Endothelial cell of umbilical vein (primary cell): ENCODE measurements around the gene FIZ1. TPM values are rescaled to one million over a fixed set of nuclear protein-coding genes. Genes with fewer than 3 reads are reported as not detected.
A peak's percentile ranks its signal among the peaks of the same experiment; 100 is the strongest.

Experiments used
- BruUV-seq: library from RNA; stranded (reverse); fragments of 400-500 nt; replicated peaks from 2 replicates; lab custom pipeline; 2021; lab: Mats Ljungman, UMichigan
- CTCF ChIA-PET: fragments of 300-600, 350-600 bp; sonication (Branson Sonifier 250); formaldehyde crosslinking; loops from one replicate; lab custom pipeline; 2021; ENCODE audit warnings: antibody characterized with exemption, inconsistent platforms; lab: Charles Lee
- POLR2A ChIA-PET: fragments of 300-600, 350-600 bp; sonication (Branson Sonifier 250); formaldehyde crosslinking; loops from one replicate; lab custom pipeline; 2021; ENCODE audit warnings: antibody characterized with exemption, inconsistent platforms; lab: Charles Lee
- DNase-seq: peaks from one replicate; pipeline ENCODE4 v3.0.0-alpha.2; 2011; ENCODE audit warnings: low read depth, low spot score
- FAIRE-seq: peaks from 2 replicates; lab custom pipeline; 2011; peaks lifted over from hg19 to GRCh38; lab: Jason Lieb, UNC
- H2AFZ ChIP-seq: 2 replicates; pipeline ENCODE4 v1.6.0; 2012; ENCODE audit warnings: low read depth, low read length, control low read depth, inconsistent platforms
- H3K27ac ChIP-seq: 2 replicates; pipeline ENCODE4 v1.5.1; 2011; ENCODE audit warnings: low read depth, mild to moderate bottlenecking, control low read depth, low read length, moderate library complexity; ENCODE audit not compliant: insufficient read depth
- H3K27me3 ChIP-seq, 2 experiments: 2 replicates each; pipeline versions ENCODE4 v1.6.0 to v1.6.1; 2011; ENCODE audit warnings: low read length in 2 of 2, mixed read lengths in 1 of 2; ENCODE audit not compliant: control insufficient read depth in 2 of 2, insufficient read depth in 2 of 2
- H3K36me3 ChIP-seq, 2 experiments: 2 replicates in 1 of 2; 3 replicates in 1 of 2; pipeline ENCODE4 v1.5.1; 2011; ENCODE audit warnings: low read length in 2 of 2, mild to moderate bottlenecking in 1 of 2, moderate library complexity in 1 of 2; ENCODE audit not compliant: control insufficient read depth in 2 of 2, insufficient read depth in 2 of 2; ENCODE audit errors: extremely low read depth in 1 of 2
- H3K4me1 ChIP-seq: 3 replicates; pipeline ENCODE4 v1.5.1; 2011; ENCODE audit warnings: mild to moderate bottlenecking, low read length; ENCODE audit not compliant: control insufficient read depth, insufficient read depth; ENCODE audit errors: extremely low read depth
- H3K4me2 ChIP-seq: 2 replicates; pipeline ENCODE4 v1.6.1; 2011; ENCODE audit warnings: low read length, control low read depth, mixed read lengths; ENCODE audit not compliant: insufficient read depth
- H3K4me3 ChIP-seq, 3 experiments: fragments of 200-600 bp in 1 of 3; sonication (generic), shearing (Covaris generic) in 1 of 3; replicated peaks in 1 of 3; 2 replicates each; pipeline ENCODE4 v1.5.1; 2011 to 2016; ENCODE audit warnings: control low read depth in 3 of 3, low read length in 3 of 3, mild to moderate bottlenecking in 2 of 3, inconsistent platforms in 1 of 3, low read depth in 1 of 3, moderate library complexity in 1 of 3; ENCODE audit not compliant: insufficient read depth in 1 of 3
- H3K79me2 ChIP-seq: 2 replicates; pipeline ENCODE4 v1.6.0; 2012; ENCODE audit warnings: low read length, inconsistent platforms; ENCODE audit not compliant: control insufficient read depth, insufficient read depth
- H3K9ac ChIP-seq: replicated peaks from 2 replicates; pipeline ENCODE3; 2011; ENCODE audit warnings: low read length, control low read depth; ENCODE audit not compliant: insufficient read depth; ENCODE audit errors: extremely low read depth
- H3K9me1 ChIP-seq: replicated peaks from 3 replicates; pipeline ENCODE4 v1.6.0; 2011; ENCODE audit warnings: mild to moderate bottlenecking, low read length; ENCODE audit not compliant: control insufficient read depth, insufficient read depth; ENCODE audit errors: extremely low read depth
- H3K9me3 ChIP-seq: replicated peaks from 2 replicates; pipeline ENCODE4 v1.5.1; 2012; ENCODE audit warnings: low read length, inconsistent platforms; ENCODE audit not compliant: control insufficient read depth, insufficient read depth
- H4K20me1 ChIP-seq: replicated peaks from 2 replicates; pipeline ENCODE3; 2011; ENCODE audit warnings: mild to moderate bottlenecking, low read length; ENCODE audit not compliant: control insufficient read depth, insufficient read depth; ENCODE audit errors: extremely low read depth
- EZH2 ChIP-seq: IDR thresholded peaks from 2 replicates; pipeline ENCODE4 v1.6.1; 2012; ENCODE audit warnings: borderline replicate concordance, low read depth, mild to moderate bottlenecking, moderate library complexity, low read length, inconsistent platforms; ENCODE audit not compliant: severe bottlenecking
- GATA2 ChIP-seq: IDR thresholded peaks from 2 replicates; pipeline ENCODE4 v1.7.0; 2011; ENCODE audit warnings: low read depth, mild to moderate bottlenecking, moderate library complexity, mixed read lengths, low read length; ENCODE audit not compliant: insufficient read length, insufficient read depth
- JUN ChIP-seq: IDR thresholded peaks from 2 replicates; pipeline ENCODE4 v1.6.1; 2011; ENCODE audit warnings: borderline replicate concordance, low read depth; ENCODE audit not compliant: insufficient read length, insufficient read depth
- MYC ChIP-seq: IDR thresholded peaks from one replicate; pipeline ENCODE4 v1.6.1; 2011; ENCODE audit warnings: mild to moderate bottlenecking, low read depth, low read length
- POLR2A ChIP-seq: IDR thresholded peaks from 2 replicates; pipeline ENCODE4 v1.6.1; 2012; ENCODE audit warnings: low read depth, mild to moderate bottlenecking, control low read depth, low read length
- POLR2AphosphoS5 ChIP-seq: IDR thresholded peaks from 2 replicates; pipeline ENCODE4 v1.6.1; 2012; ENCODE audit warnings: low read depth, mild to moderate bottlenecking, control low read depth, low read length, moderate library complexity; ENCODE audit not compliant: insufficient read depth
- dilution Hi-C: fragments of 300-500 bp; cut with MboI; formaldehyde crosslinking; loops from one replicate; pipeline ENCODE4 v1.15.0; 2019; ENCODE audit warnings: low sequenced_read_pairs; ENCODE audit not compliant: extremely low pct_ligation_motif_present
- intact Hi-C: fragments of 100-400 bp; cut with micrococcal nuclease; formaldehyde crosslinking; loops from one replicate; pipeline ENCODE4 v1.10.0; 2022
- polyA plus RNA-seq, 4 experiments: library from polyadenylated mRNA; depleted of rRNA in 3 of 4; stranded (reverse) in 3 of 4; unstranded in 1 of 4; fragments of >200 nt; gene quantifications; 2 replicates each; pipeline versions ENCODE4 v1.2.1 to v1.2.3, GENCODE V29; 2011 to 2012; ENCODE audit warnings: missing spikeins in 1 of 4
- total RNA-seq: library from RNA; stranded (reverse); gene quantifications from 2 replicates; pipeline ENCODE4 v1.2.3, GENCODE V29; 2021
- TF ChIP-seq, protein P1 (sequence below), 2 donors: IDR thresholded peaks; 1 replicate in 1 of 2; 2 replicates in 1 of 2; pipeline ENCODE4 v1.5.1; 2011; ENCODE audit warnings: low read length in 2 of 2, mild to moderate bottlenecking in 2 of 2, moderate library complexity in 2 of 2, control low read depth in 1 of 2, inconsistent platforms in 1 of 2, low read depth in 1 of 2; ENCODE audit not compliant: insufficient read depth in 1 of 2; ENCODE audit errors: extremely low read depth in 1 of 2
- TF ChIP-seq, protein P2 (sequence below): IDR thresholded peaks from 2 replicates; pipeline ENCODE4 v1.6.1; 2011; ENCODE audit not compliant: insufficient read depth, insufficient read length

FIZ1 gene
- total and polyA plus RNA-seq, 2 donors (not counting 3 experiments of a cell fraction or from before 2014, with no cell fraction given) = 6.6 to 15.6 TPM

DNA sequence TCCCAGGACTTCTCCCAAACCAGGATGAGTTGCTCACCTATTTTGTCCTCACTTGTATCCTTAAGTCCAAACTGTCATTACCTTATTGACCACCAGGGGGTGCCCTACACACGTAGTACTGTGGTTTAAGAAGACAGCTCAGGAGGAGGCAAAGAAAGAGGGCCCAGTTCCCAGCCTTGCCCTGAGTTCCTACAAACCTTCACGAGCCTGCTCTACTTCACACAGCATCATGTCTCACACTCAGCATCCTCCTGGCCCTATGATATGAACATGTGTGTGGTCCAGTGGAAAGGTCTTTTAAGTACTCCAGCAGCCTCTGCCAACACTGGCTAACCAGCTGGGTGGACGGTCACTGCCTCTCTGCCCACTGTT lies 33.1 kb upstream of the FIZ1 start:
- no peaks in the 10 kb centered on the region for H3K27me3 ChIP-seq
- intact Hi-C loops (loop anchor here (1.0 to 5.0 kb wide), 4 partner anchors 21 to 490 kb away; no protein-coding TSS in a partner anchor), dilution Hi-C loops (no loop called here)
- no peak overlapping the region for H3K4me3 ChIP-seq
- H3K4me2 ChIP-seq = no peak overlapping the region
- H3K9me3 ChIP-seq = no peaks in the 10 kb centered on the region
- H2AFZ ChIP-seq = peak overlapping the region; percentile 41
- TF ChIP-seq MYC (no peak), POLR2A (no peak), POLR2AphosphoS5 (no peak), EZH2 (no peak)
- TF ChIP-seq, protein P1, sequence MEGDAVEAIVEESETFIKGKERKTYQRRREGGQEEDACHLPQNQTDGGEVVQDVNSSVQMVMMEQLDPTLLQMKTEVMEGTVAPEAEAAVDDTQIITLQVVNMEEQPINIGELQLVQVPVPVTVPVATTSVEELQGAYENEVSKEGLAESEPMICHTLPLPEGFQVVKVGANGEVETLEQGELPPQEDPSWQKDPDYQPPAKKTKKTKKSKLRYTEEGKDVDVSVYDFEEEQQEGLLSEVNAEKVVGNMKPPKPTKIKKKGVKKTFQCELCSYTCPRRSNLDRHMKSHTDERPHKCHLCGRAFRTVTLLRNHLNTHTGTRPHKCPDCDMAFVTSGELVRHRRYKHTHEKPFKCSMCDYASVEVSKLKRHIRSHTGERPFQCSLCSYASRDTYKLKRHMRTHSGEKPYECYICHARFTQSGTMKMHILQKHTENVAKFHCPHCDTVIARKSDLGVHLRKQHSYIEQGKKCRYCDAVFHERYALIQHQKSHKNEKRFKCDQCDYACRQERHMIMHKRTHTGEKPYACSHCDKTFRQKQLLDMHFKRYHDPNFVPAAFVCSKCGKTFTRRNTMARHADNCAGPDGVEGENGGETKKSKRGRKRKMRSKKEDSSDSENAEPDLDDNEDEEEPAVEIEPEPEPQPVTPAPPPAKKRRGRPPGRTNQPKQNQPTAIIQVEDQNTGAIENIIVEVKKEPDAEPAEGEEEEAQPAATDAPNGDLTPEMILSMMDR (IDR thresholded peaks at IDR 0.05; ENCODE audit: extremely low read depth in 1 of 2, insufficient read depth in 1 of 2, low read depth in 1 of 2, low read length in 2 of 2) = peak; percentile 67 to 75
- CTCF ChIA-PET = interaction anchor here (0.6 to 3.3 kb wide), 48 partner anchors 8 to 719 kb away, joined by 3 to 86 read pairs (median 6); partner anchors contain the start of genes CCDC106, FIZ1, ISOC2 and NAT14
- peaks cover 21% of the 10 kb centered on the region for H3K79me2 ChIP-seq
- H3K9ac ChIP-seq = no peak overlapping the region
- no peaks in the 10 kb centered on the region for H4K20me1 ChIP-seq
- no peaks in the 10 kb centered on the region for H3K36me3 ChIP-seq
- POLR2A ChIA-PET = interaction anchor here (0.6 to 1.8 kb wide), 2 partner anchors 10 to 11 kb away, joined by 3 to 4 read pairs; partner anchors contain the start of gene ZNF581
- H3K9me1 ChIP-seq = no peaks in the 10 kb centered on the region
- no TSS peak for BruUV-seq
- H3K4me1 ChIP-seq = peaks cover 12% of the 10 kb centered on the region
- H3K27ac ChIP-seq = no peak overlapping the region
- DNase-seq = peak; percentile 91
- FAIRE-seq = peak; percentile 97

DNA sequence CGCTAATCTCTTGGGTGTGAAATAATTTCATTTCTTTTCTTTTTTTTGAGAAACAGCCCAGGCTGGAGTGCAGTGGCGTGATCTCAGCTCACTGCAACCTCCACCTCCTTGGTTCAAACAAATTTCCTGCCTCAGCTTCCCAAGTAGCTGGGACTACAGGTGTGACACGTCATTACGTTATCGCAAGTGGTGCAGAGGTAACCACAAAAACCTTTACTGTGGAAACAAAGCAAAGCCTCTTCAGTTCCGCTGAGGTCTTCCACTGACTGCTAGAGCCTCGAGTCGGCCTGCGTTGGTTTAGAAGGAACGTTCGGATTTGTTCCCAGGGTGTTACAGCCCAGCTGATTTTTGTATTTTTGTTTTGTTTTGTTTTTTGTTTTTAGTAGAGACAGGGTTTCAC lies 27.0 kb upstream of the FIZ1 start:
- no peaks in the 10 kb centered on the region for H3K79me2 ChIP-seq
- ChIA-PET POLR2A (interaction anchor here (0.9 to 1.4 kb wide), 2 partner anchors 16 to 22 kb away, joined by 3 read pairs; no protein-coding TSS in a partner anchor), CTCF (interaction anchor here (1.2 to 2.9 kb wide), 5 partner anchors 20 to 159 kb away, joined by 3 to 15 read pairs (median 5); partner anchors contain the start of gene CCDC106)
- no peak overlapping the region for H3K4me2 ChIP-seq
- no peak overlapping the region for H3K27ac ChIP-seq
- DNase-seq (no peak), FAIRE-seq (no peak)
- H3K4me3 ChIP-seq = no peak overlapping the region
- intact Hi-C loops (no loop called here), dilution Hi-C loops (no loop called here)
- peaks cover 0 to 1% of the 10 kb centered on the region in 2 experiments for H3K36me3 ChIP-seq
- no peaks in the 10 kb centered on the region for H4K20me1 ChIP-seq
- no peaks in the 10 kb centered on the region for H3K27me3 ChIP-seq
- H3K4me1 ChIP-seq = peaks cover 6% of the 10 kb centered on the region
- BruUV-seq = no TSS peak
- TF ChIP-seq, protein P1 (IDR thresholded peaks at IDR 0.05; ENCODE audit: extremely low read depth in 1 of 2, insufficient read depth in 1 of 2, low read depth in 1 of 2, low read length in 2 of 2) = no peak
- TF ChIP-seq MYC = no peak
- TF ChIP-seq JUN = no peak
- TF ChIP-seq, protein P2, sequence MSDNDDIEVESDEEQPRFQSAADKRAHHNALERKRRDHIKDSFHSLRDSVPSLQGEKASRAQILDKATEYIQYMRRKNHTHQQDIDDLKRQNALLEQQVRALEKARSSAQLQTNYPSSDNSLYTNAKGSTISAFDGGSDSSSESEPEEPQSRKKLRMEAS = no peak
- no peak for TF ChIP-seq GATA2
- no peak for TF ChIP-seq POLR2A
- no peak for TF ChIP-seq POLR2AphosphoS5
- H3K9me1 ChIP-seq = no peaks in the 10 kb centered on the region
- no peak overlapping the region for H3K9ac ChIP-seq
- no peak overlapping the region for H2AFZ ChIP-seq
- H3K9me3 ChIP-seq = no peaks in the 10 kb centered on the region
